ENCODE results near the gene TCN1. TPM values are rescaled to one million over a fixed set of nuclear protein-coding genes. Genes with fewer than 3 reads are reported as not detected.

Gene TCN1
- total RNA-seq: not detected in 2 replicates

GRCh38 chr11:59866397-59866796 is at the start of gene TCN1:
Gene TCN1 (minus strand): TSS chr11:59866487. CDS start chr11:59866470, 17 bp downstream.

GRCh38 chr11:59878575-59878974 is 12.3 kb upstream of the TCN1 start, which contains the start of gene OOSP3:
Gene OOSP3 (plus strand): TSS chr11:59878782. CDS start chr11:59878809, 27 bp downstream.

GRCh38 chr11:59845399-59845798 is 20.9 kb downstream of the TCN1 start, which contains the start of gene CBLIF:
Gene CBLIF (minus strand): TSS chr11:59845499. CDS start chr11:59845453, 46 bp downstream.

GRCh38 chr11:59810189-59810910 is 55.9 kb downstream of the TCN1 start, which contains the start of gene MRPL16:
Gene MRPL16 (minus strand): TSS chr11:59810778. CDS start chr11:59810658, 120 bp downstream.

Other genes starting within 250 kb of the TCN1 start
- 3.7 and 6.2 TPM in 2 replicates for gene PATL1, start 197.4 kb downstream of the TCN1 start, total RNA-seq
- gene OR10V1, start 152.6 kb downstream of the TCN1 start, total RNA-seq: not detected in 2 replicates
- gene STX3, start 111.1 kb downstream of the TCN1 start, total RNA-seq: 40.9 and 41.5 TPM in 2 replicates
- 43.5 and 45.6 TPM in 2 replicates for gene MRPL16, start 55.7 kb downstream of the TCN1 start, total RNA-seq
- not detected in 2 replicates for gene CBLIF, start 21.0 kb downstream of the TCN1 start, total RNA-seq
- not detected in 2 replicates for gene OOSP3, start 12.3 kb upstream of the TCN1 start, total RNA-seq
- not detected in 2 replicates for gene OOSP1, start 71.9 kb upstream of the TCN1 start, total RNA-seq
- gene OOSP4A, start 97.5 kb upstream of the TCN1 start, total RNA-seq: not detected in 2 replicates
- not detected in 2 replicates for gene OOSP4B, start 150.7 kb upstream of the TCN1 start, total RNA-seq
- not detected in 2 replicates for gene OOSP2, start 173.9 kb upstream of the TCN1 start, total RNA-seq
- gene MS4A3, start 190.2 kb upstream of the TCN1 start, total RNA-seq: not detected in 2 replicates
- not detected in 2 replicates for gene MS4A2, start 222.2 kb upstream of the TCN1 start, total RNA-seq